ENCODE data around the gene HCFC2. TPM values are rescaled to one million over a fixed set of nuclear protein-coding genes. Genes with fewer than 3 reads are reported as not detected.
"Not testable (repeated sequence)": the region's sequence is repeated elsewhere in the genome, so short reads cannot be mapped to it uniquely, and the experiment has no call there.

The HCFC2 gene
- total RNA-seq, 1 donor from 2014 or later = 23.5 TPM

GRCh38 chr12:104025771-104026170 lies 38.6 kb upstream of the HCFC2 start:
- H3K9me3 Mint-ChIP-seq (ENCODE audit: low read depth) = peaks cover 4% of the 10 kb centered on the region
- H3K4me3 Mint-ChIP-seq (ENCODE audit: unreplicated experiment) = no peak overlapping the region
- no peaks in the 10 kb centered on the region for H3K4me1 Mint-ChIP-seq (ENCODE audit: low read depth)
- H3K27ac Mint-ChIP-seq (ENCODE audit: unreplicated experiment) = no peak overlapping the region
- TF ChIP-seq, protein P1, sequence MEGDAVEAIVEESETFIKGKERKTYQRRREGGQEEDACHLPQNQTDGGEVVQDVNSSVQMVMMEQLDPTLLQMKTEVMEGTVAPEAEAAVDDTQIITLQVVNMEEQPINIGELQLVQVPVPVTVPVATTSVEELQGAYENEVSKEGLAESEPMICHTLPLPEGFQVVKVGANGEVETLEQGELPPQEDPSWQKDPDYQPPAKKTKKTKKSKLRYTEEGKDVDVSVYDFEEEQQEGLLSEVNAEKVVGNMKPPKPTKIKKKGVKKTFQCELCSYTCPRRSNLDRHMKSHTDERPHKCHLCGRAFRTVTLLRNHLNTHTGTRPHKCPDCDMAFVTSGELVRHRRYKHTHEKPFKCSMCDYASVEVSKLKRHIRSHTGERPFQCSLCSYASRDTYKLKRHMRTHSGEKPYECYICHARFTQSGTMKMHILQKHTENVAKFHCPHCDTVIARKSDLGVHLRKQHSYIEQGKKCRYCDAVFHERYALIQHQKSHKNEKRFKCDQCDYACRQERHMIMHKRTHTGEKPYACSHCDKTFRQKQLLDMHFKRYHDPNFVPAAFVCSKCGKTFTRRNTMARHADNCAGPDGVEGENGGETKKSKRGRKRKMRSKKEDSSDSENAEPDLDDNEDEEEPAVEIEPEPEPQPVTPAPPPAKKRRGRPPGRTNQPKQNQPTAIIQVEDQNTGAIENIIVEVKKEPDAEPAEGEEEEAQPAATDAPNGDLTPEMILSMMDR (IDR thresholded peaks at IDR 0.05) = no peak
- peaks cover 10% of the 10 kb centered on the region for H3K36me3 Mint-ChIP-seq (ENCODE audit: low read depth)
- no peak for DNase-seq (ENCODE audit: low spot score)
- H3K27me3 Mint-ChIP-seq (ENCODE audit: low read depth) = no peaks in the 10 kb centered on the region

DNA sequence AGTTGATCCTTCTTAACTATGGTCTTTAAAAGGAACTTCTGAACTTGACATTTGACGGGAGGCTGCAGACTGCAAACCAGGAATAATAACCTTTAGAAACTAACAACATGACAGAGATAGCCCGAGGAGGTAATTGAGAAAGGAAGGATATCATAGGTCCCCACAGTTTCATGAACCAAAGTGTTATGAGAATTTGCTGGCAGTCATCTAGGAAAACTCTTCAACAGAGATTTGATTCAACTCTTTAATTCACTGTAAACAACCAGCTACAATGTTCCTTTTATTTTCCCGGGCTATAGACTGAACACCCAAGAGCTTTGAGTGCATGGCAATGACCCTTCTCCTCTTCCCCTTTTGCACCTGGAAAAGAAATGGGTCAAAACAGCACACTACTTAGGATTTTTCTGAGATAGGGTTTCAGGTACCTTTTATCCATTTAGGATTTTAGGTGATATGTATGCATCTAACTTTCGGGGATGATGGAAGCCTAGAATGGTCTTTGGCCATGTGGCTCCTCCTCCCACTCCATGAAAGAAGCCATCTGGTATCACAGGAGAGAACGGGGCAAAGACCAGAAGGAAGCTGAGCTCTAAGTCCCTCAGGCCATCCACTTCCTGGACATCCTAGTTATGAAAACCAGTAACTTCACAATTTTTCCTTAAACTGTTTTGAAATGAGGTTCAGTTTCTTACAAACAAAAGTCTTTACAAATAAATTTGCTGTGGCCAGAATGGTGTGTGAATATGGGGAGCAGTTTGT lies 37.3 kb upstream of the HCFC2 start:
- Mint-ChIP-seq H3K36me3 (ENCODE audit: low read depth) (peaks cover 10% of the 10 kb centered on the region), H3K27ac (ENCODE audit: unreplicated experiment) (no peak overlapping the region), H3K27me3 (ENCODE audit: low read depth) (no peaks in the 10 kb centered on the region), H3K9me3 (ENCODE audit: low read depth) (peaks cover 4% of the 10 kb centered on the region), H3K4me1 (ENCODE audit: low read depth) (no peaks in the 10 kb centered on the region), H3K4me3 (ENCODE audit: unreplicated experiment) (no peak overlapping the region)
- DNase-seq (ENCODE audit: low spot score) = no peak
- TF ChIP-seq, protein P1 (IDR thresholded peaks at IDR 0.05) = no peak

DNA sequence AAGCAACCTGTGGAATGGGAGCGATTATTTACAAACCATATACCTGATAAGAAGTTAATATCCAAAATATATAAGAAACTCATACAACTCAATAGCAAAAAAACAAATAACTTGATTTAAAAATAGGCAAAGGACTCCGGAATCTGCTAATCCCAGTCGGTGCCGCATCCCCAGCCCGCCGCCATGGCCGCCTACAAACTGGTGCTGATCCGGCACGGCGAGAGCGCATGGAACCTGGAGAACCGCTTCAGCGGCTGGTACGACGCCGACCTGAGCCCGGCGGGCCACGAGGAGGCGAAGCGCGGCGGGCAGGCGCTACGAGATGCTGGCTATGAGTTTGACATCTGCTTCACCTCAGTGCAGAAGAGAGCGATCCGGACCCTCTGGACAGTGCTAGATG lies 33.7 kb upstream of the HCFC2 start:
- DNase-seq (ENCODE audit: low spot score); H3K9me3 Mint-ChIP-seq (ENCODE audit: low read depth); H3K27ac Mint-ChIP-seq (ENCODE audit: unreplicated experiment); H3K4me1 Mint-ChIP-seq (ENCODE audit: low read depth); H3K36me3 Mint-ChIP-seq (ENCODE audit: low read depth); H3K4me3 Mint-ChIP-seq (ENCODE audit: unreplicated experiment); H3K27me3 Mint-ChIP-seq (ENCODE audit: low read depth): not testable (repeated sequence)

DNA sequence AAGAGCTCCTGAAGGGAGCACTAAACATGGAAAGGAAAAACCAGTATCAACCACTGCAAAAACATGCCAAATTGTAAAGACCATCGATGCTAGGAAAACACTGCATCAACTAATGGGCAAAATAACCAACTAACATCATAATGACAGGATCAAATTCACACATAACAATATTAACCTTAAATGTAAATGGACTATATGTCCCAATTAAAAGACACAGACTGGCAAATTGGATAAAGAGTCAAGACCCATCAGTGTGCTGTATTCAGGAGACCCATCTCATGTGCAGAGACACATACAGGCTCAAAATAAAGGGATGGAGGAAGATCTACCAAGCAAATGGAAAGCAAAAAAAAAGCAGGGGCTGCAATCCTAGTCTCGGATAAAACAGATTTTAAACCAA lies 28.2 kb upstream of the HCFC2 start:
- DNase-seq (ENCODE audit: low spot score); H3K4me1 Mint-ChIP-seq (ENCODE audit: low read depth); H3K36me3 Mint-ChIP-seq (ENCODE audit: low read depth); H3K27me3 Mint-ChIP-seq (ENCODE audit: low read depth); H3K27ac Mint-ChIP-seq (ENCODE audit: unreplicated experiment); H3K4me3 Mint-ChIP-seq (ENCODE audit: unreplicated experiment): not testable (repeated sequence)
- H3K9me3 Mint-ChIP-seq (ENCODE audit: low read depth) = peaks cover 12% of the 10 kb centered on the region

- H3K27me3 Mint-ChIP-seq (ENCODE audit: low read depth); H3K36me3 Mint-ChIP-seq (ENCODE audit: low read depth); H3K4me1 Mint-ChIP-seq (ENCODE audit: low read depth); H3K4me3 Mint-ChIP-seq (ENCODE audit: unreplicated experiment); DNase-seq (ENCODE audit: low spot score); H3K27ac Mint-ChIP-seq (ENCODE audit: unreplicated experiment): not testable (repeated sequence)
- peaks cover 12% of the 10 kb centered on the region for H3K9me3 Mint-ChIP-seq (ENCODE audit: low read depth)
These were observed 24.6 kb upstream of the HCFC2 start for GRCh38 chr12:104039769-104040168.

DNA sequence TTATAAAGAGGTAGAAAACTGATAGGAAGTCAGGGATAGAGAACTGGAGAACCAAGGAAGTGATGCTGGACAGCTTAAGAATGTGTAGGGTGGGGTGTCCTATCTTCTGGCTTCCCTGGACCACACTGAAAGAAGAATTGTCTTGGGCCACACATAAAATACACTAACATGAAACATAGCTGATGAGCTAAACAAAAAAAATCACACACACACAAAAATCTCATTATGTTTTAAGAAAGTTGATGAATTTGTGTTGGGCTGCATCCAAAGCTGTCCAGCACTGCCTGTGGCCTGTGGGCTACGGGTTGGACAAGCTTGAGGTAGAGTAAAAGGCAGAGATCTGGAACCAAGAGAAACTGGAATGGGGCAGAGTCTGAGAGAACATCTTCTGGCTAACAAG lies 21.8 kb upstream of the HCFC2 start:
- DNase-seq (ENCODE audit: low spot score) = no peak
- Mint-ChIP-seq H3K4me3 (ENCODE audit: unreplicated experiment) (no peak overlapping the region), H3K27ac (ENCODE audit: unreplicated experiment) (no peak overlapping the region), H3K4me1 (ENCODE audit: low read depth) (peaks cover 18% of the 10 kb centered on the region), H3K36me3 (ENCODE audit: low read depth) (peaks cover 7% of the 10 kb centered on the region), H3K9me3 (ENCODE audit: low read depth) (peaks cover 2% of the 10 kb centered on the region), H3K27me3 (ENCODE audit: low read depth) (no peaks in the 10 kb centered on the region)
- TF ChIP-seq, protein P1 (IDR thresholded peaks at IDR 0.05) = no peak

DNA sequence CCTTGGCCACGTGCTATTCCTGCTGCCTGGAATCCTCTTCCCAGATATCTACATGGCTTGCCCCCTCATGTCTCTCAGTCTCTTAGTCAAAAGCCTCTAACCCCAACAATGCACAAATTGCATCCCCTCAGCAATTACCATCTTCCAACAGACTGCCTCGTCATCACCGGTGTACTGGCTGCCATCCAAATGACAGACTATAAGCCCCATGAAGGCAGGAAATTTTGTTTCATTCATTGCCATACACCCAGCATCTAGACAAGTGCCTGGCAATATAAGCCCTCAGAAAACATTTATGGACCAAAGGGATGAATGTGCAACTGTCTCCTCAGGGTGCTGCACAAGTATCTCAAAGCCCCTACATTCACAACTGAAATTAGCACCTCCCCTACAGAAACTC lies 20.2 kb upstream of the HCFC2 start:
- Mint-ChIP-seq H3K27ac (ENCODE audit: unreplicated experiment) (no peak overlapping the region), H3K4me1 (ENCODE audit: low read depth) (peaks cover 32% of the 10 kb centered on the region), H3K27me3 (ENCODE audit: low read depth) (no peaks in the 10 kb centered on the region), H3K4me3 (ENCODE audit: unreplicated experiment) (no peak overlapping the region), H3K36me3 (ENCODE audit: low read depth) (peaks cover 4% of the 10 kb centered on the region), H3K9me3 (ENCODE audit: low read depth) (no peaks in the 10 kb centered on the region)
- no peak for DNase-seq (ENCODE audit: low spot score)
- TF ChIP-seq, protein P1 (IDR thresholded peaks at IDR 0.05) = no peak

All from chondrocyte (in vitro differentiated cells).